Measurements from ENCODE around the gene DUSP12. TPM values are rescaled to one million over a fixed set of nuclear protein-coding genes. Genes with fewer than 3 reads are reported as not detected.

The DUSP12 gene
- total and polyA plus RNA-seq, 7 donors = 12.7 to 40.3 (median 18.2) TPM

- H3K36me3 ChIP-seq = no peaks in the 10 kb centered on the region
- H3K4me1 ChIP-seq = no peaks in the 10 kb centered on the region
- H3K27ac ChIP-seq = no peak within 1 kb of the TSS
- H3K4me3 ChIP-seq = no peak within 1 kb of the TSS
- no peak for DNase-seq
- no peak for TF ChIP-seq CTCF (IDR thresholded peaks at IDR 0.05)
- no peak for TF ChIP-seq EP300 (IDR thresholded peaks at IDR 0.05)
- TF ChIP-seq POLR2A (IDR thresholded peaks at IDR 0.05) = no peak
- no peak for TF ChIP-seq POLR2AphosphoS5 (IDR thresholded peaks at IDR 0.05)
- no peaks in the 10 kb centered on the region for H3K9me3 ChIP-seq
- 46 to 73% methylated on average over 4 of the region's 4 CpGs for WGBS, 2 donors
- intact Hi-C loops (cut with DNase I) = no loop called here
- no peaks in the 10 kb centered on the region for H3K27me3 ChIP-seq
Measured at GRCh38 chr1:161706482-161707347, 42.9 kb upstream of the DUSP12 start, which contains the start of gene FCRLA. Gene FCRLA (plus strand): TSS chr1:161707229. CDS start chr1:161707265, 36 bp downstream.

GRCh38 chr1:161707503-161707902 is 42.1 kb upstream of the DUSP12 start:
- TF ChIP-seq POLR2AphosphoS5 (IDR thresholded peaks at IDR 0.05) = no peak
- no peak for TF ChIP-seq POLR2A (IDR thresholded peaks at IDR 0.05)
- TF ChIP-seq CTCF (IDR thresholded peaks at IDR 0.05) = no peak
- no peak for TF ChIP-seq EP300 (IDR thresholded peaks at IDR 0.05)
- Histone ChIP-seq H3K36me3 (no peaks in the 10 kb centered on the region), H3K4me1 (no peaks in the 10 kb centered on the region), H3K9me3 (no peaks in the 10 kb centered on the region), H3K27ac (no peak overlapping the region), H3K27me3 (no peaks in the 10 kb centered on the region), H3K4me3 (no peak overlapping the region)
- DNase-seq = no peak
- intact Hi-C loops (cut with DNase I) = no loop called here
- 79 to 90% methylated on average over 2 of the region's 2 CpGs for WGBS, 2 donors

- Histone ChIP-seq H3K4me3 (no peak overlapping the region), H3K27ac (no peak overlapping the region), H3K9me3 (no peaks in the 10 kb centered on the region), H3K4me1 (no peaks in the 10 kb centered on the region), H3K27me3 (no peaks in the 10 kb centered on the region), H3K36me3 (no peaks in the 10 kb centered on the region)
- DNase-seq = no peak
- intact Hi-C loops (cut with DNase I) = no loop called here
- no peak for TF ChIP-seq POLR2AphosphoS5 (IDR thresholded peaks at IDR 0.05)
- TF ChIP-seq POLR2A (IDR thresholded peaks at IDR 0.05) = no peak
- no peak for TF ChIP-seq EP300 (IDR thresholded peaks at IDR 0.05)
- TF ChIP-seq CTCF (IDR thresholded peaks at IDR 0.05) = no peak
- 68 to 78% methylated on average over 4 of the region's 4 CpGs for WGBS, 2 donors
Measured at GRCh38 chr1:161709373-161709772, 40.2 kb upstream of the DUSP12 start.

- no peak for DNase-seq
- Histone ChIP-seq H3K27ac (no peak overlapping the region), H3K27me3 (no peaks in the 10 kb centered on the region), H3K9me3 (no peaks in the 10 kb centered on the region), H3K4me3 (no peak overlapping the region), H3K36me3 (no peaks in the 10 kb centered on the region), H3K4me1 (no peaks in the 10 kb centered on the region)
- TF ChIP-seq EP300 (IDR thresholded peaks at IDR 0.05) = no peak
- no peak for TF ChIP-seq POLR2A (IDR thresholded peaks at IDR 0.05)
- TF ChIP-seq CTCF (IDR thresholded peaks at IDR 0.05) = no peak
- TF ChIP-seq POLR2AphosphoS5 (IDR thresholded peaks at IDR 0.05) = no peak
- WGBS, 2 donors = 87 to 88% methylated on average over 4 of the region's 4 CpGs
- intact Hi-C loops (cut with DNase I) = no loop called here
Measured at GRCh38 chr1:161710560-161710959, 39.0 kb upstream of the DUSP12 start.
